Sciatic nerve (tissue), 2 donors: ENCODE data around the gene GOLGA2. TPM values are rescaled to one million over a fixed set of nuclear protein-coding genes. Genes with fewer than 3 reads are reported as not detected.
"Not testable (repeated sequence)": the region's sequence is repeated elsewhere in the genome, so short reads cannot be mapped to it uniquely, and the experiment has no call there.

Source experiments
- ATAC-seq: fragments of 200-7000 bp; cut with Tn5 transposase; one replicate; pipeline ENCODE4 v1.9.1; 2020; ENCODE audit warnings: mild to moderate bottlenecking, moderate library complexity
- DNase-seq: peaks from one replicate; pipeline ENCODE4 v3.0.0-alpha.2; 2020; ENCODE audit warnings: low spot score
- intact Hi-C: fragments of 100-400 bp; cut with DNase I; formaldehyde crosslinking; loops from one replicate; pipeline ENCODE4 v1.14.2; 2022
- total RNA-seq: library from RNA; stranded (reverse); fragmentation: NEBNext Ultra II Directional; extraction: Animal tissue kit (Norgen Biotek cat#: 25700); gene quantifications from one replicate; pipeline ENCODE4 v1.2.1, GENCODE V29; 2021
- donor health status: DM: no; HTN: no; CAD: no.
- donor health status: DM: no; HTN: no; CAD: no.

The GOLGA2 gene
- total RNA-seq, 1 donor from 2014 or later: 119 TPM

DNA sequence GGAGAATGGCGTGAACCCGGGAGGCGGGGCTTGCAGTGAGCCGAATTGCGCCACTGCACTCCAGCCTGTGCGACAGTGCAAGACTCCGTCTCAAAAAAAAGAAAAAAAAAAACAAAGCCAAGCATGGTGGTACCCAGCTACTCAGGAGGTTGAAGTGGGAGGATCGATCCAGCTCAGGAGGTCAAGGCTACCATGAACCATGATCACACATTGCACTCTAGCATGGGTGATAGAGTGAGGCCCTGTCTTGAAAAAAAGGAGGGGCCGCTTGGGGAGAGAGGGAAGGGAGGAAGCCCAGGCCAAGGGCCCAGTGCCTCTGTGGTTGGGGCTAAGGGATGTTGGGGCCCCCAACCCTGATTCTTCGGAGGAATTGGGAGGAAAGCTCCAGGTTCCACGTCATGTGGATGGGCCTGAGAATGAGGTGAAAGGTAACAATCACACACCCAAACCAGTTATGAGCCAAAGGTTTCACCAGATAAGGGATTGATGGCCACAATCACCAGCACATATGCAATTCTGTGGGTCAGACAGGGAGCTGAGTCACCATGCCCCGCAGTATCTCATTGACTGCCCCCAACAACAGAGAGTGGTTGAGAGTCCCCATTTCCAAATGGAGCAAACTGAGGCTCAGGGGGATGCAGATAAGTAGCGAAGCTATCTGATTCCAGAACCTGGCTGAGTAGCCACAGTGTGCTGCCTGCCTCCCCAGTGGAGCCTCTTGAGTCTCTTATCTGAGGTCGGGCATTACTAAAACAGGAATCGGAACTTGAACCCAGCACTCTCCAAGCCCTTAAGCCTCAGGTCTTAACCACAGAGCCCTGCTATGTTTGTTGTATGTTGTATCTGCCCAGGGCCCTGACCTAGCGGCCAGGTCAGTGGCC lies 20.8 kb upstream of the GOLGA2 start:
- DNase-seq (no peak), ATAC-seq (no peak)
- intact Hi-C loops: no loop called here

DNA sequence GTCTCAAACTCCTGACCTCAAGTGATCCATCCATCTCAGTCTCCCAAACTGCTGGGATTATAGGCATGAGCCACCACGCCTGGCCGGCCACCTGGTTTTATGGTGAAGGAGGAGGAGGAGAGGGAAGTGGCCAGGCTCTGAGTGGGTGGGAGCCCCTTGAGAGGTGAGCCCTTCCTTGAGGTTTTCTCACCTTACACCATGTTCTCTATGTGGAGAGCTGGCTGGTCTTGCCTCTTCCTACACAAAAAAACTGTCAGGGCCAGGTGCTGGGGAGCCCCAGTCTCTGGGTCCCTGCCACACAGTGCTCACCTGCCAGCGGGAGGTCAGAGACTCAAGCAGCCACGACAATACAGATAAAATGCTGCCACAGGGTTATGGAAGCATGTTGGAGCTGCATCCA lies 18.3 kb upstream of the GOLGA2 start:
- intact Hi-C loops: no loop called here
- no peak for ATAC-seq
- no peak for DNase-seq

DNA sequence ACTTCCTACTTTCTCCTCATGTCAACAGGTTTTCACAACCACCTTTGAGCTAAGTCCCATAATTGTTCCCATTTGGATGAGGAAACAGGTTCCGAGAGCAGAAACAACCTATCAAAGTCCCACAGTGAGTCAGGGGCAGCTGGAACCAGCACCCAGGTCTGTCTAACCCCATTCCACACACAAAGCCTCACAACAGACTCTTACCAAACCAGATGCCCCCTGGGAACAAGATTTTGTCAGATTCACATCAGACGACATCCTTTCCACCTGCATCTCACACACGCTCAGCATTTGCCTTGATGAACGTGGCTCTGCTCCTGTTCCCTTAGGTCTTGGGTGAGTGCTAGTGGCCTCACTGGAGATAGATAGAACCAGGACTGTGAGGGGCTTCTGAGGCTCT lies 17.3 kb upstream of the GOLGA2 start:
- DNase-seq: no peak
- ATAC-seq: no peak
- intact Hi-C loops: no loop called here

DNA sequence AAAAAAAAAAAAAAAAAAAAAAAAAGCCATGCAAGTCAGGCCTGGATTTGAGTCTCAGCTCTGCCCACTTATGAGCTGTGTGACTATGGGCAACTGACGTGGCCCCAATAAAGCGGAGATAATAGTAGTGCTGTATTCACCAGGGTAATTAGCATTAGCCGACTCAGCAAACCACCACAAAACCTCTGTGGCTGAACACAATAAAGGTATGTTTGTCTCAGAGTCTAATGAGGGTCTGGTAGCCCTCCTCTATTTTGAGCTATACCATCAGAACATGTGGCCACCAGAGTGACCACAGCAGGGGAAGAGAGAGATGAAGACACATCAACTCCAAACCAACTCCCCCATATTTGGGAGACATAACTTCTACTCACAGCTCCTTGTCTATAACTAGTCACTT lies 16.2 kb upstream of the GOLGA2 start:
- no peak for DNase-seq
- intact Hi-C loops: no loop called here
- ATAC-seq: no peak

DNA sequence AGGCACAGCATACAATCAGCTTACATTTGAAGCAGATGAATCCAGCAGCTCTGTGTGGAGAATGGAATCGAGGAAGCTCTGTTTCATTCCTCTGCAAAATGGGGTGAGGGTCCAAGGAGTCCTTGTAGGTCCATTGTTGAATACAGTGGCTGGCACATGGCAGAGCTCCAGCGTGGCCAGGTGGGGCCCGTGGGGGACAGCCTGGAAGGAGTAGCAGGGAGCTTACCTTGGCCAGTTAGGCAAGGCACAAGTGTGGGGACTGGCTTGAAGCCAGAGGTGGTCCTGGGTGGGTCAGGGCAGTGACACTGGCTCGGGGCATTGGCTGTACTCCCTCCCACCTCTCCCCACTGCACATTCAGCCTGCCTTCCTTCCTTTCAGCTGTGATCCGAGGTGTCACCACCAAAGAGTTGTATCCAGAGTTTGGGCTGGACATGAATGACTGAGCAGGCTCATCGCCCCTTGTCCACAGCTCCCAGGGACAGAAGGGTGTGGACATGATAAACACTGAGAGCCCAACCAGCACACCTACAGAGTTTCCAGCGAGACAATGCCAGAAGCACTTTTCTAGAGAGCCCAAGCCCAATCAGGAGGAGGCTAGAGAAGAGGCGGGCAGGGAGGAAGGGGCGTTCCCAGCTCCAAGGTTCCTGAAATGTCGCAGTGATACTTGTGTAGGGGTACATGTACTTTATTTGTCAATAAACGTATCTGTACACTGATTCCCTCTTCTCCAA lies 12.6 kb upstream of the GOLGA2 start:
- no peak for DNase-seq
- ATAC-seq: no peak
- intact Hi-C loops: no loop called here

DNA sequence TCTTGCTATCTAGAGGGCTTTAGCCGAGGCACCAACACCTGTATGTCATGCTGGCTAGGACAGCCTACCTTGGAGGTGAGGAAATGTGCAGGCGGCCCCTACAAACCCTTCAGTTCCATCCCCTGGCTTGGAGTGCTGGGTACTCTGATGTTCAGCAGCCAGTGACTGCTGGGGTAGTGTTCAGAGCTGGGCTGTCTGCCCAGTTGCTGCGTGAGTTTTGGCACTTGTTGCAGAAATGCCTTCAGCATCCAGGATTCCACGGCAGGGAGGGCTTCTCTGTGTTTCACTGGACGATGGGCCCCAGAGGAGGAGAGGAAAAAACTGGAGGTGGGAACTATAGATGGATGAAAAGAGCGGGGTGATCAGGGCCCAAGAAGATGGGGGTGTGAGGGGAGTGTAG lies 10.6 kb upstream of the GOLGA2 start:
- ATAC-seq: no peak
- DNase-seq: no peak
- intact Hi-C loops: no loop called here

DNA sequence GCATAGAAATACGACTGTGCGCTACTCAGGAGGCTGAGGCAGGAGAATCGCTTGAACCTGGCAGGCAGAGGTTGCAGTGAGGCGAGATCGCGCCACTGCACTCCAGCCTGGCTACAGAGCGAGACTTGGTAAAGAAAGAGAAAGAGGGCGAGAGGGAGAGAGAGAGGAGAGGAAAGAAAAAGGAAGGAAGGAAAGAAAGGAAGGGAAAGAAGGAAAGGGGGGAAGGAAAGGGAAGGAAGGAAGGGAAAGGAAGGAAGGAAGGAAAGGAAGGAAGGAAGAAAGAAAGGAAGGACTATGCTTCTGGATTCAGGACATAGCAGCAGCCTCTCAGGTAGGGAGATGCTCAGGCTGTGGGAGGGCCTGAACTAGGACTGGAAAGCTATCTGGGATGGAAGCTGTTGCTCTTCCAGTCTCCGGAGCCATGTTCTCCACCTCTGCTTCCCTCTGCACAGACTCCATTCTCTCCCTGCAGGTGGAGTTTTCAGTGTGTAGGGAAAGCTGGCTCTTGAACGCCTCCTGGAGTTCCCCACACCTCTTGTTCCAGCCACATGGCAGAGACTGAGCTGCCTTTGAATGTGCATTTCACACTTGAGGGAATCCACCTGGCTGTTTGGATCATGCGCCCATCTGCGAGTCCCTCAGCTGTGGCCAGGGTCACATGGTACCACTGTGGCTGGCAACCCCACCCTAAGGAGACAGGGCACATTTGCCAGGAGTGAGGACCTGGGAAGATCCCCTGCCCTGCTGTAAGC lies 9.4 kb upstream of the GOLGA2 start:
- no peak for DNase-seq
- intact Hi-C loops: no loop called here
- no peak for ATAC-seq

DNA sequence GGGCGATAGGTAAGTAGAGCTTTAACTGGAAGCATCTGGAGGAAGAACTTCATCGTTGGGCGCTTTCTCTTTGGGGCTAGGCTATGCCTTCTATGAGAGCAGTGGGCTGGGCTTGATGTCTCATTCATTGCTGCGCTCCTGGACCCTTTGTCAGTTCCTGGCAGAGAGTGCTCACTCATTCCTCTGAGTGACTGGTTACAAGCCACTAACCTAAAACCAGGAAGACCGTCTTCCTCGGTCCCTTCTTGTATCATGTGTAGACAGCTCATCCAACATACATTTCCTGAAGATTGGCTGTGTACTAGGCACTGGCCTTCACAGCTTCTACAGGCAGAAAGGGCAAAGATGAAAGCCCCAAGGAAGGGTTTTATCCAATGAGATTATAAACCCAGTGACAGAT lies 6.7 kb upstream of the GOLGA2 start:
- intact Hi-C loops: no loop called here
- DNase-seq (no peak), ATAC-seq (no peak)

DNA sequence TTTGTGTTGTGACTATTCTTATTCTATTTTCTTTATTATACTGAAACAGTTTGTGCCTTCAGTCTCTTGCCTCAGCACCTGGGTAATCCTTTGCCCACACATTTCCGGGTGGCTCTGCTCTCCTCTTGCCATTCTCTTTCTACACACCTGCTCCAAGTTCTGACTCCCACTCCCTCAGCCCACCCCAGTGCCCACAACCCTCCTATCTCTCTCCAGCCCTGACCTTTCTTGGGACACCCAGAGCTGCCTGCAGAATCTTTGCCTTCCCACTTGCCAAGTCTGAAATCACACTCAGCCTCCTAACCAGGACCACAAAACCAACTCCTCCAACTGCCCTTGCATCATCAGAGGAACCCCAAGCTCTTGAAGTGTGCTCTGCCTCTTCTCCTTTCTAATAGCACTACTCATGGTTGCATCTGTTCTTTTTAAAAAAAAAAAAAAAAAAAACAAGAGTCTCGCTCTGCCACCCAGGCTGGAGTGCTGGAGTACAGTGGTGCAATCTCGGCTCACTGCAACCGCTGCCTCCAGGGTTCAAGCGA lies 4.3 kb upstream of the GOLGA2 start:
- DNase-seq (no peak), ATAC-seq (no peak)
- intact Hi-C loops: no loop called here

DNA sequence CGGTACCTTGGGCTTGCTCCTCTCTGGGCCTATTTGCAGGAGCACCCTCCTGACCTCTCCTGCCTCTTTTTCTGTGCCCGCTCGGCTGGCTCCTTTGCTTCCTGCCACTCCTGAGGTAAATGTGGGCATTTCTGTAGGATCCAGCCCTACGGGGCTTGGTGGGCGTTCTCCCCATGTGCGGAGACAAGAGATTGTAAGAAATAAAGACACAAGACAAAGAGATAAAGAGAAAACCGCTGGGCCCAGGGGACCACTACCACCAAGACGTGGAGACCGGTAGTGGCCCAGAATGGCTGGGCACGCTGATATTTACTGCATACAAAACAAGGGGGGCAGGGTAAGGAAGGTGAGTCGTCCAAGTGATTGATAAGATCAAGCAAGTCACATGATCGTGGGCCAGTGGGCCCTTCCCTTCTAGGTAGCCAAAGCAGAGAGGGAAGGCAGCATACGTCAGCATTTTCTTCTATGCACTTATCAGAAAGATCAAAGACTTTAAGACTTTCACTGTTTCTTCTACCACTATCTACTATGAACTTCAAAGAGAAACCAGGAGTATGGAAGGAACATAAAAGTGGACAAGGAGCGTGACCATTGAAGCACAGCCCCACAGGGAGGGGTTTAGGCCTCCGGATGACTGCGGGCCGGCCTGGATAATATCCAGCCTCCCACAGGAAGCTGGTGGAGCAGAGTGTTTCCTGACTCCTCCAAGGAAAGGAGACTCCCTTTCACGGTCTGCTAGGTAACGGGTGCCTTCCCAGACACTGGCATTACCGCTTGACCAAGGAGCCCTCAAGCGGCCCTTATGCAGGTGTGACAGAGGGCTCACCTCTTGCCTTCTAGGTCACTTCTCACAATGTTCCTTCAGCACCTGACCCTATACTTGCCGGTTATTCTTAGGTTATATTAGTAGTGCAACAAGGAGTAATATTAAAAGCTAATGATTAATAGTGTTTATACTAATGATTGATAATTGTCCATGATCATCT lies 3.6 kb upstream of the GOLGA2 start:
- intact Hi-C loops, DNase-seq, ATAC-seq: not testable (repeated sequence)

DNA sequence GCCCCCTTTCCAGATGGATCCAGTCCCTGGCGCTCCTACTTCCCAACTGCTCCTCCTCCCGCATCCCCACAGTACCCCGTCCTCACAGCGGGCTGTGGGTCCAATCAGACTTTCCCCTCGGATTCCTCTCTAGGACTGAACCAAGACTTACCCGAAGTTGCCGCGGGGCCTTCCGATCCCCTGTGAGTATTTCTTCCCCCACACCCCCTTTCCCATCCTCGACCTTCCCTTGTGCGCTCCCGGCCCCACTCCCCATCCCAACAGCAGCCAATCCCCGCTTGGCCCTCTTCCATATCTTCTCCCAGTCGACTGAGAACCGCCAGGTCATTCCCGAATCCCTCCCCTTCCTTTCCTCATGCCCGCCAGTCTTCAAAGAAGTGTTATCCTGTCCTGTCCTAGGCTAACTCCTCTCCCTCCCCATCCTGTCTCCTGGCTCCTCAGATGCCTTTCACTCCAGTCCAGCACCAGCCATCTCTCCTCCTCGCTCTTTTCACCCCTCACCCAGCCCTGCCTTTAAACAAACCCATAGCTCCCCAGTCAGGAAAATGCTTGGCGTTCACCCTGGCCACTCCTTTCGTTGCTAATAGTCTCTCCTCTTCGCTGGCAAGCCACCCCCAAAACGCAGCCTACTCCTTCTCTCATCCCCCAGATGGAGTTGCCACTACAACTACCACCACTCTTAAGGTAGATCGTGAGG lies 915 bp upstream of the GOLGA2 start:
- DNase-seq: peak; percentile 69
- intact Hi-C loops: no loop called here
- ATAC-seq: peak; percentile 48

DNA sequence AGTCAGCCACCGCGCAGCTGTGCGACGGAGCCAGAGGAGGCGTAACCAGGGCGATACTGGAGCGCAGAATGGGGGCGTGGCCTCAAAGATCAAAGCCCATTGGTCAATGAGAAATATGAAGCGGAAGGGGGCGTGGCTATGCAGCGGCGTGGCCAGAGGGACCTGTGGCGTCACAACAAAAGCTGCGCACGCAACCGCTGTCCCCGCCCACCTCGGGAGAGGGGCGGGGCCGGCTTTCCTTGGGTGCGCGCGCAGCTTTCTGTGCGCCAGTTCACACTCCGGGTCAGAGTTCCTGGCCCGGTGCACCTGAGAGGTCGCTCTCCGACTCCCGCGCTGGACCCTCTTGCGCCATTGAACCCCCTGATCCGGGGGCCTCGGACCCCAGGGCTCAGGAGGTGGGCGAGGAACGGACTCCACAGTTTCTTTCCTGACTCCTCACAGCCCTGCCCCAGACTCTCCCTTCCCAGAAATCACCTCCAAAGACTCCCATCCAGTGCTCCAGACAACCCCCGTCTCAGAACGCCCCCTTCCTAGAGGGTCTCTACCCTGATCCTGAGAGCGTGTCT lies 284 bp upstream of the GOLGA2 start, which contains the start of gene SWI5:
Gene SWI5, plus strand, starts transcription at position 269 of the 566 bp plus-strand sequence.
- ATAC-seq (peak; percentile 98), DNase-seq (peak; percentile 100)
- intact Hi-C loops: no loop called here

DNA sequence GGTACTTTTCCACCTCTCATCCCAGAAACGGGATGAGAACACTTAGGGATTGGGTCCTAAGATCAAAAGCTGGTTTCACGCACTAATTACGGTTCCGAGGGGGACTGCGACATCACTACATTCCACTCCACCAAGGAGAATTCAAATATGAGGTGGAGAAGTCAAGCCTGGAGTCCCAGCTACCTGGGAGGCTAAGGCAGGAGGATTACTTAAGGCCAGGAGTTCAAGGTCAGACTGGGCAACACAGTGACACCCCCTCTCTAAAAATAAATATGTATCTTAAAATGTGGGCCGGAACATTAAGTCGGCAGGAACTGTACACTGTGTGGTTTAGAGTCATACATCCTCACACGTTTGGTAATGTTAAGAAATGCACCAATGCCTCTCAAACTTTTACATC lies 1.6 kb downstream of the GOLGA2 start:
- intact Hi-C loops: no loop called here
- ATAC-seq (no peak), DNase-seq (no peak)

DNA sequence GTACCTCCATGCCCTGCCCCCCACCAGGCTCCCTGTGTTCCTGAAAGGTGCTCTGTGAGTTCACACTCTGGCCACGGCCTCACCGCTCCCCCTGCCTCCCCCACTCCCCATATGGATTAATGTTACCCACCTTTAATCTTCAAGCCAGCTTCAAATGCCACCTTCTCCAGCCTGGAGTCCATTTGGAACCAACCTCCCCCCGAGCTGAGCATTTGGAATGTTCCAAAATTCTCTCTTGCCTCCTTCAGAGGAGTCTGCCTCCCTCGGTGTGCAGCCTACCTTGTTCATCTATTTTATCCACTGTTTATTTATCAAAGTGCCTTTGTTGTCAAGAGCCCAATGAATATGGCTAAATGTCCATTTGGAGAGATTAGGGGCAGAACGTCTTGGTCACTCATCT lies 4.3 kb downstream of the GOLGA2 start:
- ATAC-seq: no peak

DNA sequence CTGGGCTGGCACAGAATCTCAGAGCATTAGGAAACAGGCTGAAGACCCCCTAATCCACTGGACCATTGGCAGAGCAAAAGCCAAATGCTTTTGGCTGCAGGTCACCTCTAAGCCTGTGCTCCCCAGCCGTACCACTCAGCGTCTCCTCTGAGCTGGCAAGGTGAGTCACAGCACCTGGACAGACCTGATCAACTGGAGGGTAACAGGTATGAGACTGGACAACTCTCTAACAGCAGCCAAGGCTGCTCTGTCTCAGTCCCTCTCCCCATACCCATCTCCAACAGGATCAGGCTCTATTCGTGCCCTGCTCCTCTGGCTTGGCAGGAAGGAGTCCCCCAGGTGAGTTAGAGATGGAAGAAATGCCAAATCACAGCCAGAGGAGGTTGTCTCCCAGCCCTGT lies 4.7 kb downstream of the GOLGA2 start:
- DNase-seq (no peak), ATAC-seq (no peak)
- intact Hi-C loops: no loop called here

More for the DNA sequence above, 4.3 kb downstream of the GOLGA2 start:
- no peak for DNase-seq
- intact Hi-C loops: no loop called here

DNA sequence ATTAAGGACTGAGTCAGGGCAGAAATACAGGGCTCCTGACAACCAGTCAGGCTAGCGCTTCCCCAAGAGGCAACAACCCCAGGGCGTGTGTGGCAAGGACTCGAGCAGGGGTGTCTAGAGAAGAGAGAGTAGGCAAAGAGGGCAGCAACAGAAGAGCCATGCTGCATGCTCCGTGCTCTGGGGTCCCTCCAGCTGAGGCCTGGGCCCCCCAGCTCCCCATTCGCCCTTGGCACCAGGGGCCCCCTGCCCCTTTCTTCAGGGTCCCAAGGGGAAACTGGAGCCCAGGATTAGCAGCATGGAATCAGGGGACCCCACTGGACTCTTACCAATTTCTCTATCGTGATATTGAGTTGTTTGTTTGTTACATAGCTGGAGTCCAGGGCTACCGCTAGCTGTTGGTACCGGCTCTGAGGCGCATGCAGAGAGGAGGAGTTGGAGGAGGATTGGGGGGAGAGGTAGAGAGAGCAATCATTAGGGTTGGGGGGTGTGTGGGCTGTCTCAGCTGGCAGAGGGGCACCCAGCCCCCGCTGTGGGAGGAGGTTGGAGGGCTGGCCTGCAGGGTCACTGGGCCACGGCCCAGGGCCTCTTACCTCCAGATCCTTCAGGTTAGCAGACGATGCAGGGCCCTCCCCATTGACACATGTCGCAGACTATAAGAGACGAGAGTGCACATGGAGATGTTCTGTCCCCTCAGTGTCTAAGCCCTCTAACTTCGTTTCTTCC lies 8.8 kb downstream of the GOLGA2 start:
- ATAC-seq (no peak), DNase-seq (no peak)
- intact Hi-C loops: no loop called here

DNA sequence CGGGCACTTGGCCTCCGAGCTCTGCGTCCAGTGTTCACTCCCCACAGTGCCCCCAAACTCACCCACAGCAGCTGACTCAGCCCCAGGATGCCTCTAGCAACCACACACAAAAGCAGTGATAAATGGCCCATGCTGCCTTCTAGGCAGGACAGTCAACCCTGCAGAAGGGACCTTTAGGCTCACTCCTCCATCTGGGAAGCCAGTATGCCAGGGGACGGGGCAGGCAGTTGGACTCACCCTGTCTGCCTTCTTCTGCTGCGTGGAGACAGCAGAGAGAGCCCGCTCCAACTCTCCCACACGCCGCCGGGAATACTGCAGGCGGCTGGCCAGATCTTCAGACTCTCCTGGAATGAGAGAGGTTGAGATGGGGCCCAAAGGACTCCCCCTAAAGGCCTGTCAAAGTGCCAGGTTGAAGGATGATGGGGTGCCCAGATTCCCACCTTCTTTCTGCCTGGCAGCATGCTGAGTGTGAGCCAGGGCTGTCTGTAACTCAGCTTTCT lies 10.4 kb downstream of the GOLGA2 start:
- intact Hi-C loops: no loop called here
- DNase-seq: no peak
- no peak for ATAC-seq
